Hepatocyte (in vitro differentiated cells): ENCODE data around the gene IFI6. TPM values are rescaled to one million over a fixed set of nuclear protein-coding genes. Genes with fewer than 3 reads are reported as not detected.

Experiments used
- DNase-seq: peaks from one replicate; pipeline ENCODE4 v3.0.0-alpha.2; 2016; ENCODE audit warnings: low spot score
- H2AFZ ChIP-seq: fragments of 200-600 bp; sonication (generic); 2 replicates; pipeline ENCODE4 v1.6.0; 2016; ENCODE audit warnings: antibody characterized with exemption, mild to moderate bottlenecking
- H3K27ac ChIP-seq: fragments of 200-600 bp; sonication (generic); 2 replicates; pipeline ENCODE4 v1.5.1; 2016; ENCODE audit warnings: mild to moderate bottlenecking
- H3K27me3 ChIP-seq: fragments of 200-600 bp; sonication (generic); 2 replicates; pipeline ENCODE4 v1.6.1; 2016
- H3K36me3 ChIP-seq: fragments of 200-600 bp; sonication (generic); replicated peaks from 2 replicates; pipeline ENCODE4 v1.5.1; 2016; ENCODE audit warnings: low read depth; ENCODE audit not compliant: insufficient read depth
- H3K4me1 ChIP-seq: fragments of 200-600 bp; sonication (generic); 2 replicates; pipeline ENCODE4 v1.5.1; 2016; ENCODE audit warnings: mild to moderate bottlenecking, moderate library complexity; ENCODE audit not compliant: insufficient read depth
- H3K4me2 ChIP-seq: fragments of 200-600 bp; sonication (generic); 2 replicates; pipeline ENCODE4 v1.6.0; 2016
- H3K4me3 ChIP-seq: fragments of 200-600 bp; sonication (generic); 2 replicates; pipeline ENCODE4 v1.5.1; 2016; ENCODE audit warnings: mild to moderate bottlenecking
- H3K79me2 ChIP-seq: fragments of 200-600 bp; sonication (generic); 2 replicates; pipeline ENCODE4 v1.6.0; 2017; ENCODE audit warnings: mild to moderate bottlenecking
- H3K9me2 ChIP-seq: fragments of 200-600 bp; sonication (generic); replicated peaks from 2 replicates; pipeline ENCODE4 v1.6.0; 2017; ENCODE audit warnings: mild to moderate bottlenecking; ENCODE audit not compliant: insufficient read depth
- H3K9me3 ChIP-seq: fragments of 200-600 bp; sonication (generic); 2 replicates; pipeline ENCODE4 v1.5.1; 2016; ENCODE audit warnings: low read depth, mild to moderate bottlenecking
- H4K20me1 ChIP-seq: fragments of 200-600 bp; sonication (generic); 2 replicates; pipeline ENCODE4 v1.6.0; 2016; ENCODE audit warnings: mild to moderate bottlenecking; ENCODE audit not compliant: insufficient read depth, poor library complexity, severe bottlenecking
- EZH2 ChIP-seq: fragments of 200-600 bp; sonication (generic); IDR thresholded peaks from 2 replicates; pipeline ENCODE4 v1.6.1; 2016; ENCODE audit warnings: antibody characterized with exemption, mild to moderate bottlenecking, borderline replicate concordance
- EZH2phosphoT487 ChIP-seq: fragments of 200-600 bp; sonication (generic); IDR thresholded peaks from one replicate; pipeline ENCODE4 v1.6.1; 2018; ENCODE audit warnings: antibody characterized with exemption, mild to moderate bottlenecking, low read depth, moderate library complexity; ENCODE audit not compliant: unreplicated experiment, severe bottlenecking
- WGBS: methylation state at CpG from one replicate; pipeline ENCODE4 v1.1.6; 2016; ENCODE audit warnings: low lambda C conversion rate; ENCODE audit errors: missing lambda C conversion rate; 5-methylcytosine and 5-hydroxymethylcytosine counted together
- polyA plus RNA-seq: library from polyadenylated mRNA; unstranded; fragments of >200 nt; fragmentation: Nextera tagmentation; extraction: Ambion mirVana; gene quantifications from 2 replicates; pipeline ENCODE4 v1.2.1, GENCODE V29; 2016
- total RNA-seq: library from RNA; depleted of rRNA; stranded (reverse); fragments of >200 nt; gene quantifications from 2 replicates; pipeline ENCODE4 v1.2.3, GENCODE V29; 2014
- TF ChIP-seq, protein P1 (sequence below): fragments of 200-600 bp; sonication (generic); IDR thresholded peaks from 2 replicates; pipeline ENCODE4 v1.5.1; 2016; ENCODE audit warnings: antibody characterized with exemption, mild to moderate bottlenecking; ENCODE audit not compliant: poor library complexity

Gene IFI6
- total and polyA plus RNA-seq, 2 experiments from 2014 or later, result 114 to 194 TPM

DNA sequence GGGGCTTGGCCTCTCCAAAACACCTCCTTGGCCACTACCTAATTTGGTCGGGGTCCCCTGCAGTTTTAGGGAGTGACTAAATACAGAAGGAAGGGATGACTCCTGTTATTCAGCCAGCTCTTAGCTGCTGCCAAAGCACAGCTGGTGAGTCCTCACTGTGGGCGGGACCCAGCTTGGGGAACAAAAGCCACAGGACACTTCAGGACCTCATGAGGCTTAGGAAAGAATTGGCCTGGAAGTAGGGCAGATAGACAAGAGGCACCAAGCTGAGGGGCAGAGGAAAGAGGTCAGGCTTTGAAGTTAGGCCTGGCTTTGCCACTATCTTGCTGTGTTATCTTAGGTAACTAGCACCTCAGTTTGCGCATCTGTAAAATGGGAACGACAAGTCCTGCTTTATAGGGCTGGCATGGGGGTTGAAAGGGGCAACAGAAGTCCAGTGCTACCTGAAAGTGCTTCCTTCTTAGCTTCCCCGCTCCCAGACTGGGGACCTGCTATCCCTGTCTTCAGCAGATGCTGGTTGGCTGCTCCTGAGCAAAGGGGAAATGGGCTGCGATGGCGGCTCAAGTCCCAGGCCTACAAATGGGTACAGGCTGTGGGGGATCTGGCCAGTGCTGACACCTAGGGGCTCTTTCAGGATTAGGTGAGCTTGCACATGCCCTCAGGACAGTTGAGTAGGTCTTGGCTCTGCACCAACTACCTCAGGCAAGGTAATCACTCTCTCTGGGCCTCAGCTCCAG lies 15.7 kb downstream of the IFI6 start:
- H3K4me2 ChIP-seq, result no peak overlapping the region
- no peak overlapping the region for H3K27ac ChIP-seq
- H3K36me3 ChIP-seq, result no peaks in the 10 kb centered on the region
- no peaks in the 10 kb centered on the region for H3K4me1 ChIP-seq
- no peaks in the 10 kb centered on the region for H3K9me3 ChIP-seq
- H3K27me3 ChIP-seq, result no peaks in the 10 kb centered on the region
- no peaks in the 10 kb centered on the region for H4K20me1 ChIP-seq
- no peaks in the 10 kb centered on the region for H3K9me2 ChIP-seq
- no peak for DNase-seq
- TF ChIP-seq, protein P1, sequence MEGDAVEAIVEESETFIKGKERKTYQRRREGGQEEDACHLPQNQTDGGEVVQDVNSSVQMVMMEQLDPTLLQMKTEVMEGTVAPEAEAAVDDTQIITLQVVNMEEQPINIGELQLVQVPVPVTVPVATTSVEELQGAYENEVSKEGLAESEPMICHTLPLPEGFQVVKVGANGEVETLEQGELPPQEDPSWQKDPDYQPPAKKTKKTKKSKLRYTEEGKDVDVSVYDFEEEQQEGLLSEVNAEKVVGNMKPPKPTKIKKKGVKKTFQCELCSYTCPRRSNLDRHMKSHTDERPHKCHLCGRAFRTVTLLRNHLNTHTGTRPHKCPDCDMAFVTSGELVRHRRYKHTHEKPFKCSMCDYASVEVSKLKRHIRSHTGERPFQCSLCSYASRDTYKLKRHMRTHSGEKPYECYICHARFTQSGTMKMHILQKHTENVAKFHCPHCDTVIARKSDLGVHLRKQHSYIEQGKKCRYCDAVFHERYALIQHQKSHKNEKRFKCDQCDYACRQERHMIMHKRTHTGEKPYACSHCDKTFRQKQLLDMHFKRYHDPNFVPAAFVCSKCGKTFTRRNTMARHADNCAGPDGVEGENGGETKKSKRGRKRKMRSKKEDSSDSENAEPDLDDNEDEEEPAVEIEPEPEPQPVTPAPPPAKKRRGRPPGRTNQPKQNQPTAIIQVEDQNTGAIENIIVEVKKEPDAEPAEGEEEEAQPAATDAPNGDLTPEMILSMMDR, result no peak
- TF ChIP-seq EZH2 (no peak), EZH2phosphoT487 (no peak)
- H3K4me3 ChIP-seq, result no peak overlapping the region
- H3K79me2 ChIP-seq, result no peaks in the 10 kb centered on the region
- H2AFZ ChIP-seq, result no peak overlapping the region
- WGBS, result 86% methylated on average over 7 of the region's 7 CpGs

GRCh38 chr1:27655151-27655937 lies 16.6 kb downstream of the IFI6 start:
- WGBS, result 73% methylated on average over 11 of the region's 11 CpGs
- H4K20me1 ChIP-seq, result no peaks in the 10 kb centered on the region

DNA sequence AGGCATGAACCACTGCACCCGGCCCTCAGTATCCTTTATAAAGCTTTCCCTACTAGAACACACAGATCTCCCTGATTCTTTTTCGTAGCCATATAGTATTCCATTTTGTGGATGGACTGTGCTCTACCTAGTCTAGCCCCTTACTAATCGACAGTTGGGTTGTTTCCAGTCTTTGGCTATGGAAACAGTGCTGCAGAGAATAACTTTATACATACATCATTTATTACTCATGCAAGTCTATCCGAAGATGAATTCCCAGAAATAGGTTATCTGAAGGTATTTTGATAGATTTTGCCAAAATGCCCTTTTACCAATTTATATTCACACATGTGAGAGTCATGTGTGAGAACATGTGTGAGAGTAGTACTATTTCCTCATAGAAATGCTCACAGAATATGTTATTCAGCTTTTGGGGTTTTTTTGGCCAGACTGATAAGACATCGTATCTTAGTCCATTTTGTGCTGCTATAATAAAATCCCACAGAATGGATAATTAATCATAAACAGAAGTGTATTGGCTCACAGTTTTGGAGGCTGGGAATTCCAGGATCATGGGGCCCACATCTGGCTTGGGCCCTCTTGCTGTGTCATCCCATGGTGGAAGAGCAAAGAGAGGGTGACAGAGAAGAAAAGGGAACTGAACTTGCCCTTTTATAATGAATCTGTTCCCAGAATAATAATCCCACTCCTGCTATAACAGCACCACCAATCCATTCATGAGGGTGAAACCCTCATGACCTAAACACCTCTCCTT lies 19.7 kb downstream of the IFI6 start:
- no peak overlapping the region for H3K27ac ChIP-seq

More at GRCh38 chr1:27655151-27655937, 16.6 kb downstream of the IFI6 start:
- Histone ChIP-seq H3K27ac (no peak overlapping the region), H3K9me3 (no peaks in the 10 kb centered on the region), H3K4me2 (no peak overlapping the region), H3K4me1 (peaks cover 8% of the 10 kb centered on the region), H2AFZ (no peak overlapping the region), H3K36me3 (no peaks in the 10 kb centered on the region), H3K27me3 (no peaks in the 10 kb centered on the region), H3K9me2 (no peaks in the 10 kb centered on the region), H3K4me3 (no peak overlapping the region), H3K79me2 (no peaks in the 10 kb centered on the region)
- TF ChIP-seq, protein P1, result no peak
- TF ChIP-seq EZH2phosphoT487 (no peak), EZH2 (no peak)
- no peak for DNase-seq

More for the DNA sequence above, 19.7 kb downstream of the IFI6 start:
- Histone ChIP-seq H2AFZ (no peak overlapping the region), H3K9me3 (no peaks in the 10 kb centered on the region), H3K4me2 (no peak overlapping the region), H3K79me2 (no peaks in the 10 kb centered on the region), H3K4me3 (no peak overlapping the region), H3K27me3 (no peaks in the 10 kb centered on the region), H4K20me1 (no peaks in the 10 kb centered on the region), H3K4me1 (peaks cover 9% of the 10 kb centered on the region), H3K9me2 (no peaks in the 10 kb centered on the region), H3K36me3 (no peaks in the 10 kb centered on the region)
- WGBS, result 99% methylated on average over 5 of the region's 5 CpGs
- no peak for DNase-seq
- TF ChIP-seq, protein P1, result no peak
